ENCODE measurements around the gene NBPF20.
"Not testable (repeated sequence)": the region's sequence is repeated elsewhere in the genome, so short reads cannot be mapped to it uniquely, and the experiment has no call there.

GRCh38 chr1:145465405-145466144 is 40.2 kb upstream of the NBPF20 start:
- TF ChIP-seq YY1 (IDR thresholded peaks at IDR 0.05; ENCODE audit: low read depth, low read length), result peak; percentile 75
- TF ChIP-seq, protein P1, sequence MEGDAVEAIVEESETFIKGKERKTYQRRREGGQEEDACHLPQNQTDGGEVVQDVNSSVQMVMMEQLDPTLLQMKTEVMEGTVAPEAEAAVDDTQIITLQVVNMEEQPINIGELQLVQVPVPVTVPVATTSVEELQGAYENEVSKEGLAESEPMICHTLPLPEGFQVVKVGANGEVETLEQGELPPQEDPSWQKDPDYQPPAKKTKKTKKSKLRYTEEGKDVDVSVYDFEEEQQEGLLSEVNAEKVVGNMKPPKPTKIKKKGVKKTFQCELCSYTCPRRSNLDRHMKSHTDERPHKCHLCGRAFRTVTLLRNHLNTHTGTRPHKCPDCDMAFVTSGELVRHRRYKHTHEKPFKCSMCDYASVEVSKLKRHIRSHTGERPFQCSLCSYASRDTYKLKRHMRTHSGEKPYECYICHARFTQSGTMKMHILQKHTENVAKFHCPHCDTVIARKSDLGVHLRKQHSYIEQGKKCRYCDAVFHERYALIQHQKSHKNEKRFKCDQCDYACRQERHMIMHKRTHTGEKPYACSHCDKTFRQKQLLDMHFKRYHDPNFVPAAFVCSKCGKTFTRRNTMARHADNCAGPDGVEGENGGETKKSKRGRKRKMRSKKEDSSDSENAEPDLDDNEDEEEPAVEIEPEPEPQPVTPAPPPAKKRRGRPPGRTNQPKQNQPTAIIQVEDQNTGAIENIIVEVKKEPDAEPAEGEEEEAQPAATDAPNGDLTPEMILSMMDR (IDR thresholded peaks at IDR 0.05 in 2 of 3, conservative IDR thresholded peaks at IDR 0.05 in 1 of 3; ENCODE audit: control insufficient read depth in 2 of 3, extremely low read depth in 1 of 3, insufficient read depth in 1 of 3, low read depth in 3 of 3, low read length in 3 of 3), result not testable (repeated sequence)
- TF ChIP-seq ESRRA (IDR thresholded peaks at IDR 0.05; ENCODE audit: low read length); SIN3A (IDR thresholded peaks at IDR 0.05; ENCODE audit: low read depth, low read length); ATF3 (IDR thresholded peaks at IDR 0.05; ENCODE audit: borderline replicate concordance, extremely low read depth, low read depth, low read length); EZH2 (IDR thresholded peaks at IDR 0.05; ENCODE audit: borderline replicate concordance, control insufficient read depth, low read depth, low read length); PAX5 (IDR thresholded peaks at IDR 0.05; ENCODE audit: borderline replicate concordance, low read depth, low read length); MYC (IDR thresholded peaks at IDR 0.05; ENCODE audit: insufficient read depth, insufficient read length, insufficient replicate concordance, low read length, severe bottlenecking): not testable (repeated sequence)

Measured in GM12878 (cell line).